ENCODE measurements around the gene MRPL23.
"Not testable (repeated sequence)": the region's sequence is repeated elsewhere in the genome, so short reads cannot be mapped to it uniquely, and the experiment has no call there.

MRPL23 gene

DNA sequence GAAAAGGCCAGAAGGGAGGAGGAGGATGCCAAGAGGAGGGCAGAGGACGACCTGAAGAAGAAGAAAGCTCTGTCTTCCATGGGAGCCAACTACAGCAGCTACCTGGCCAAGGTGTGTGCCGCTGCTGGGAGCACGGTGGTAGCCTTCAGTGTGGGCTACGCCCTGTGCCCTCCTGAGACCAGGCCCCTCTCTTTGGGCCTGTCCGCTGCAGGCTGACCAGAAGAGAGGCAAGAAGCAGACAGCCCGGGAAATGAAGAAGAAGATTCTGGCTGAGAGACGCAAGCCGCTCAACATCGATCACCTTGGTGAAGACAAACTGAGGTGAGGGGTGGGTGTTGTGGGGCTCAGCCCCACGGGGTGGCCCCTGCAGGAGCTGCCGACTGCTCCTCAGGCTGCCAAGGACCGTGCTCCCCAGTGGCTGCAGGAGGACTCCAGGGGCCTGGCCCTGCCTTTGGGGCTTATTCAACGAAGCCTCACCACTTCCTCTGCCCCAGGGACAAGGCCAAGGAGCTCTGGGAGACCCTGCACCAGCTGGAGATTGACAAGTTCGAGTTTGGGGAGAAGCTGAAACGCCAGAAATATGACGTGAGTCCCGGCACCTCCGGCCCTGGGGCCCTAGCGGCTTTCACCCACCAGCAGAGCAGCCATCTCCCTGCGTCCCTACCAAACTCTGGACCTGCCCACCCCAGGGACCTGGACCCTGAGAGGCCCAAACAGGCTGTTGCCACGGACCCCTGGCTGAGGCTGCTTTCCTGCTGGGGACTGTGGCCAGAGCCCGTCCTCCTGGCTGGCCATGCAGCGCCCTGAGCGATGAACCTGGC lies 12.6 kb upstream of the MRPL23 start:
- no peak for DNase-seq

DNA sequence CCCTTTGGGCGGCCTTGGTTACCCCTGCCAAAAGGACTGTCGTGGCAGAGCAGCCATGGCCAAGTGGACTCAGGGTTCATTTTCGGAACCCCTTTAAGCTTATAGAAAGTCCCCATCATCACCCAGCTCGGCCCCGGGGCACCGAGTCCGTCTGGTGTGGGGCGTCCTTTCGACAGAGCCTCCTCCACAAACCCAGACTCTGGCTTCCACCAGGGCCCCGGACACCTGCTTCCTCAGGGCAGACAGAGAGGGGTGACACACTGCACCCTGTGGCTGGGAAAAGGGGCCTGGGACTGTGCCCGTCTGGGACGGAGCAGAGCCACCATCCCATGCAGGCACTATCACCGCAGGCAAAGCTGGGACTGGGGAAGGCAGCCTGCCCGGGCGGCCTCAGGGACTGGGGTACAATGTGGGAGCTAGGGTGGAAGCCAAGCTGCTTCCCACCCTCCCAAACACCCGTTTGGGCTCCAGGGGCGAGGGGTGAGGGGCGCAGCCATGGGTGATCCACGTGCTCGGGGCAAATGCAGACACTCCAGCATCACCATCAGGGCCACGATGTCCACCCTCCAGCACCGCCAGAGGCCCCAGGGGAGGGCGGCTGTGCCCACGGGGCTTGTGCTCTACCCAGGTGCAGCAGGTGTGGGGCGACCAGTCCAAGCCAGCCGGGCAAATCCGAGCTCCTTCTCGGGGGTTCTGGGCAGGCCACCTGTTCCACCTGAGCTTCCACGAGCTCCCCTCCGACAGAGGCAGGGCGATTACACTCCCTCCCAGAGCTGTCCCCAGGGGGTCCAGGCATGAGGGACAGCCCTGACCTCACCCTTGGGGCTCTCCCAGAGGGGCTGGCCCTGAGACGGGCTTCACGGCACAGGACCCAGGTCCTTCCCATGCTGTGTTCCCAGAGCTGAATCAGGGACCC lies 11.7 kb upstream of the MRPL23 start:
- DNase-seq = no peak

DNA sequence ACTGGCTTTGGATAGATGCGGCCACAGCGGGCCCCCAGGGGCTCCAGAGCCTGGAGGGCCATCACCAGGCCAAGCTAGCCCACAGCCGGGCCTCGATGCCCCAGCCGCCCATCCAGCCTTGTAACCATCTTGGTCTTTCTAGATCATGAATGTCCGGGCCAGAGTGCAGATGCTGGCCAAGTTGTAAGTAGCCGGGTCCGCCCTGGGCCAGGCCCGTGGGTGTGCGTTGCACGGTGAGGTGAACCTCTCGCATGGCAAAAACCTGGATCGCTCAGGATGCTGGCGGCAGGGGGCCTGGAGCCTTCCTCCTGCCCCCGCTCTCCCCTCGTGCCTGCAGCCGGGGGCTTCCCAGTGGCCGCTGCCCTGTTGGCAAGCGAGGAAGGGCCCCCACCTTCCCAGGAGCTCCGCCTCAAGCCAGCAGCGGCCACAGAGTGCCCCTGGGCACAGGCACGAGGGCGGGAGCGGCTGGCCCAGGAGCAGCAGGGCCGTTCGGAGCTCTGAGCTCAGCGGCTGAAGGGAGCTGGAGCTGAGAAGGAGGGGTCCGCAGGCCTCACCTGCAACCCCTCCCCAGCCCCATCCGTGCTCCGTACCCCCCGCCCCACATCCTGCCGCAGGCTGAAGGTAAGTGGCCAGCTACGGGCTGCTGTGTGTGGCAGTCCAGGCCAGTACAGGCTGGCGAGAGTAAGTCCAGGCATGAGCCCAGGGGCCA lies 10.9 kb upstream of the MRPL23 start:
- DNase-seq = no peak

DNA sequence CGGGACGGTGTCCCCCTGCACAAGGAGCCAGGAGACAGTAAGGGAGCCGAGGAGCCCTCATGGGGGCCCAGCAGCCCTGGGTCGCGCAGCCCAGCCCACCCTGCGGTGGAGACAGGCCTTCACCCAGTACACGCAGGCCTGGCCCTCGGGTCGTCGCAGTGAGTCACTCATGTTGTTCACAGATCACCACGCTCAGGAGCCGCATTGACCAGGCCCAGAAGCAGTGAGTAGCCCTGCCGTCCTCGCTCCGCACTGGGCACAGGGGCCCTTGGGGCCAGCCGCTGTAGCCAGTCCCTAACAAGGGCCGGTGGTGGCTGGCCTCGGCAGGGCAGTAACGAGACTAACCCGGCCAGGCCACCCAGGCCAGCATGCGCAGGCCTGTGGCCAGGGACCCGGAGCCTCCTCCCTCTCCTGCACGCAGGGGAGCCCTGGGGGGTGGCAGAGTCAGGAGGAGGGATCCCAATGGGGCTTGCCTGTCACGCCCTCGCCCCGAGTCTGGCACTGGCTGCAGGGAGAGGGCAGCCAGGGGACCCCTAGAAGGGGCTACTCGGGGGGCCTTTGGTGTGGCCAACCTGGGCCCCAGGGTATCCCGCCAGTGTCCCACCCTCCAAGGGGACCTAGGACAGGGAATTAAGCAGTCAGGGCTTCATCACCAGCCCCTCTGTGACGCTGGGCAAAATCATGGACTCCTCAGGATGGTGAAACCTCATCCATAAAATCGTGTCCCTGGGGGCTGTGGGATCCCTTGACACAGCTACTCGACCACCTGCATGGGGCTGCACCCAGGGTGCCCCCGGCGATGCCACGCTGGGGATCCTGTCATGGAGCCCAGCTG lies 10.1 kb upstream of the MRPL23 start:
- DNase-seq = no peak

DNA sequence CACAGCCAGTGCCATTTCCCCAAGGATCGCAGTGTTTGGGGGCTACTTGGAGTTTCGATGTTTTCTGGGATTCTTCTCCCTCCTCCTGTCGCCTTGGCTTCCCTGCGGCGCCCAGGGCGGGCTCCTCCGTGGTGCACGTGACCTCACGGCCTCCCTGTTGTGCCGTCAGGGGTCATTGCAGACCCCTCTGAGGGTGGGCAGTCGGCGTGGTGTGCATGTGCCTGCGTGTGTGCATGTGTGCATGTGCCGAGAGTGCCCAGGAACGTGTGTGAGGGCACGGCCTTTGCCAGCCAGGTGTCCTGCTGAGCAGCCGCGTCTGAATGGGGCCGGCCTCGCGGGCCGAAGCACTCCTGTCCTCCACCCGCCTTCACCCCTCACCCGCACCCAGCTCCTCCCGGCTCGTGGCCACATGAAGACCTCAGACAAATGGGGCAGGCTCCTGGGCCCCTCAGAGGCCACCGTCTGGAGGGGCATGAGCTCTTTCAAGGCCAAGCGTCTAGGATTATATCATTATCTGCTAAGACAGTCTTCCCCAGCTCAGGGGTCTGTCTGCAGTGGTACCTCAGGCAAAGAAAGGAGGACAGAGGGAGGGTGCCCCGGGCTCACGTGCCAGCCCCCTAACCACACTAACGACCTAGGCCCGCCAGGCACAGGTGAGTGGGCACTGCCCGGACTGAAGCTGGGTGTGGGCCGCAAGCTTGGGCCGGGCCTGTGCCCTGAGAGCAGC lies 9.4 kb upstream of the MRPL23 start:
- no peak for DNase-seq

DNA sequence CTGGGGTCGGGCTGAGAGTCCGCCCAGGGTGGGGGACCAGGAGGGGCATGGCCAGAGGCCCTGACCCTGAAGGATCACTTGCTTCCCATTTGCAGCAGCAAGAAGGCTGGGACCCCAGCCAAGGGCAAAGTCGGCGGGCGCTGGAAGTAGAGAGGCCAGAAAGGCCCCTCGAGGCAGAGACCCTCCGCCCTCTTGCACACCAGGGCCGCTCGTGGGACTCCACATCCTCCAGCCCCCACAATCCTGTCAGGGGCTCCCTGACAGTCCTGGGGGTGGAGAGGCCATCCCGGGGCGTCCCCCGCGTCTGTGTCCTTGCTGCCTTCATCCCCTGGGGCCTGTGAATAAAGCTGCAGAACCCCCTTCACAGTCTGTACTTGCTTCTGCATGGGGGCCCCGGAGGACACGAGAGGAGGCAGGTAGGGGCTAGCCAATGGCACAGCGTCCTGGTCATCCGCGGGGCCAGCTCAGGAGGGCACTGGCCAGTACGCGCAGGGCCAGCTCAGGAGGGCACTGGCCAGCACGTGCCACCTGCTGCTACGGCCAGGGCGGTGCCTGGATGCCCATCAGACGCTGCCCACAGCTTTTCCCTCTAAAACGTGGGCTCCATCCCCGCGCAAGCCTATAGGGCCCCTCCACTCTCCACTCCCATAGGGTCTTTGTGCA lies 8.7 kb upstream of the MRPL23 start:
- no peak for DNase-seq

DNA sequence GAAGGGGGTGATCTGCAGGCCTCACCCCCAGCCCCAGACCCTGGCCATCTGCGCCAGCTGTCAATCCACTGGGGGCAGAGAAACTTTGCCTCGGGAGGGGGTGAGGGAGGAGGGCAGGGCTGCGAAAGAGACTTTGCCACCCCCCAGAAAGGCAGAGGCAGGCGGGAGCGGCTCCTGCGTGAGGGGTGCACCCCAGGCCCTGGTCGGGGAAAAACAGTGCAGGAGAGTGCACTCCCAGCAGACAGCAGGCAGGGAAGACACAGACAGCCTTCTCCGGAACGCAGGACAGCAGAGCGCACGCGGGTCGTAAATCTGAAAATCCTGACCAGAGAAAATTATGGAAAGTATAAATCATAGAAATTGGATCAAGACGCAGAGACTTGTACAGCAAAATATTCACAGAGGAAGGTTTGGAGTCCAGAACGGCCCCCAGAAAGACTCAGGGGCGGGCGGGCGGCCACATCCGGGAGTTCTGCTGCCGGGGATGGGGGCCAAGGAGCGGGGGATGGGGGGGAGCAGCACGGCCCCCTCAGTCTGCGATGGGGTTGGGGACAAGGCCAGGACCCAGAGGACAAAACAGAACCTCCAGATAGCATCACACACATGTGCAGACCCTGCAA lies 8.0 kb upstream of the MRPL23 start:
- DNase-seq = no peak

DNA sequence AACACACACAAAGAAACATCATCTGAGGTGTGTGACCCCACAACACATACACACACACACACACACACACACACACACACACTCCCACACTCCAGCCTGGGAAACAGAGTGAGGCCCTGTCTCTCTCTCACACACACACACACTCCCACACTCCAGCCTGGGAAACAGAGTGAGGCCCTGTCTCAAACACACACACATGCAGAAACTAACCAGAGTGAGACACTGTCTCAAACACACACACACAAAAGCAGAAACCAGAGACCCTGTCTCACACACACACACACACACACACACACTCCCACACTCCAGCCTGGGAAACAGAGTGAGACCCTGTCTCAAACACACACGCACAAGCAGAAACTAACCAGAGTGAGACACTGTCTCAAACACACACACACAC lies 7.3 kb upstream of the MRPL23 start:
- DNase-seq = not testable (repeated sequence)

DNA sequence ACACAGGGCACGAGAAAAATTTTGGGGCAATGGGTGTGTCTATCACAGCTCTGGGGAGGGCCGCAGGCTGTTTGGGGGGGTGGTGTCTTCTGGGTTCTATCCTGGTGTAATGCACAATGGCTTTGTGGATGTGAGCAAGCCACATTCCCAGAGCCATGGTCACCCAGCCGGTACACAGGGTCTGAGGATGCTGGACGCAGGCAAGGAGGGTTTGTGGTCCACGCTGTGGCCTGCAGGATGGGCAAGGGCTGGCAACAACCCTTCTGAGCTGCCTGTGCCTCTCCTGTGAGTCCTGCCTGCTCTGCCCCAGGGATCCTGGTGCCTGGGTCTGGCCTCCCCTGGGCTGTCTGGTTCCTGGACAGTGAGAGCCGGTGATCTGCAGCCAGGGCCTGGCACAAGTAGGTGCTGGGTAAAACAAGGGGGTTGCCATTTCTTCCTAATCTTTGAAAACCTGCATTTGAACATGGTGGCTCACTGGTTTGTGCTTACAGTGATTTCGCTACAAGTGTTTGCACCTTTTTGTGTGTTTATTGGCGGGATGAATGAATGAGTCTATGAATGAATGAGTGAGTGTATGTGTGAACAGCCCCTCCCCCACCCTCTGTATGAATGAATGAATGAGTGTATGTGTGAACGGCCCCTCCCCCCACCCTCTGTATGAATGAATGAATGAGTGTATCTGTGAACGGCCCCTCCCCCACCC lies 4.4 kb upstream of the MRPL23 start:
- no peak for DNase-seq

DNA sequence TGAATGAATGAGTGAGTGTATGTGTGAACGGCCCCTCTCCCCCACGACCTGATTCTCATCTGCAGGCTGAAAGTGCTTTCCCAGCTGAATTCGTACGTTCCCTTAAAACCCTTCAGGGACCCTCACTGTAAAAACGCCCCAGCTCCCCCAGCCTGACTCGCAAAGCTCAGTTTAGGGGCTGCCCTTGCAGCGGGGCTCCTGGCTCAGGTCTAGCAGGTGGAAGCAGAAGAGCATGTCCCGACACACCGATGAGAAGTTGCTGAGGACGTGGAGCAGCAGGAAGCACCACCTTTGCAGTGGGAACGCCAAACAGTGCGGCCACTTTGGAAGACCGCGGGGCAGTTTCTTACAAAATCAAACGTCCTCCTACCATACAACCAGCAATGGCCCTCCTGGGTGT lies 3.6 kb upstream of the MRPL23 start:
- no peak for DNase-seq

DNA sequence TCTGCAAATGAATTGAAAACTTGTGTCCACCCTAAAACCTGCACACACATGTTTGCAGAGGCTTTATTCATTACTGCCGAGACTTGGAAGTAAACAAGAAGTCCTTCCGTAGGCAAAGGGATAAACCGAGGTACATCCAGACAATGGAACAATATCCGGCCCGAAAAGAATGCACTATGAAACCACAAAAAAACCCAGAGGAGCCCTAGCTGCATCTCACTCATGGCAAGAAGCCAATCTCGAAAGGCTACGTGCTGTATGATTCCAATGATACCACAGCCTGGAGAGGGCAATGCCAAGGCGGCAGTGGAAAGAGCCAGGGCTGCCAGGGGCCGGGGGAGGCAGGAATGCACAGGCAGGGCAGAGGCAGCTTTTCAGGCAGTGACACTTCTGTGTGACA lies 3.2 kb upstream of the MRPL23 start:
- no peak for DNase-seq

DNA sequence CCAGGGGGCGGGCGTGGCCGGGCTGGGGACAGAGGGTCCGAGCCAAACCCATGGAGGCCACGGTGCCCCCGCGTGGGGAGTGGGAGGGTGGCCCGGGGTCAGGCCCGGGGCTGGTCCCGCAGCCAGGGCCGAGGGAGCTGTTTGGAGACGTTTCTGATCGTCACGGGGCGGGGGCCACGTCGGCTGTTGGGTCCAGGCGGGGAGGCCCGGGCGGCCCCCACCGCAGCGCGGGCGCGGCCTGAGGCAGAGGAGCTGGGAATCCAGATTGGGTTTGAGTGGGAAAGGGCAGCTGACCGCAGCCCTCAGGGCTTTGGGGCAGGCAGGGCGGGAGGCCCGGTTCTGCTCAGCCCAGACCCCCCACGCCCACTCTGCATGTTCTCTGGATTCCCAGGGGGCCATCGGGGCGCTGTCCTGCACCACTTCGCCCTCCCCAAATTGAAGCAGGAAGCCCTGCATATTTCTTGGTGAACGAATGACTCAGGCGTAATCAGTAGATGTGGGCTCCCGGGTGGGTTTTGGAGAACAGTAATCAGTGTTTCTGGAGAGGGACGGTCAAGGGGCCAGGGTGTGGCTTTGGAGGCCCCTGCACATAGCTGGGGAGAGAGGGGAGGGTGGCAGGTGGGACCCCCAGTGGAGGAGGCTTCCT lies 583 bp downstream of the MRPL23 start:
- no peak for DNase-seq

DNA sequence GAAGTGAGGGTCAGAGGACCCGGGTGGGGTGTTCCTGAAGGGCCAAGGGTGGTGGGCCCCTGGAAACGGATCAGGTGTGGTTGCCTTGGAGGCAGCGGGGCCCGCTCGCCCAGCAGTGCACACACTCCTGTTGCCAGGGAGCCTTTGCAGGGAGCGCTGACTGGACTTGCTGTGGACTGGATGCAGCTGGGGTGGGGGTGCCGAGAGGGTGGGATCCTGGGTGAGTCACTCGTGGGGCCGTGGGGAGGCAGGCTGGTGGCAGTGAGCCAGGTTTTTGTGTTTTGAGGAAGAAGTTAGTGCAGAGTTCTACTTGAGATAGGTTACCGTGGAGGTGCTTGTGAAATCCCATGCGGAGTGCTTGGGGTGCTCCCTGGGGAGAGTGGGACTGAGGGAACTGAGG lies 1.3 kb downstream of the MRPL23 start:
- DNase-seq = no peak

DNA sequence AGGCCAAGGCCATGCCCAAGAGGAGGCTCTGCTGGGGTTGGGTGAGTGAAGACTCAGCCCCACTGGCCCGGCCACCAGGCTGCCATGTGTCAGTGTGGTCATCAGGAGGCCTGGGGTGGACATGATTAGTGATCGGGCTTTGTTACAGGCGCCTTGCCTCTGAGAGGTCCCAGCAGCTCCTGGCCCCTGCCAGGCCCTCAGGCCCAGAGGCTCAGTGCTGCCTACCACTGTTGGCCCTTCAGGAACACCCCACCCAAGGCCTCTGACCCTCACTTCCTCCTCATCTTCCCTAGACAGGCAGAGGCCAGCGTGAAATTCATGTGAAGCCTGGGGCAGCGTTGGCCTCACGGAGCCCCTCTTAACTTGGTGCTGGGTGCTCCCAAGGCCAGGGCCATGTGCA lies 2.2 kb downstream of the MRPL23 start:
- no peak for DNase-seq

DNA sequence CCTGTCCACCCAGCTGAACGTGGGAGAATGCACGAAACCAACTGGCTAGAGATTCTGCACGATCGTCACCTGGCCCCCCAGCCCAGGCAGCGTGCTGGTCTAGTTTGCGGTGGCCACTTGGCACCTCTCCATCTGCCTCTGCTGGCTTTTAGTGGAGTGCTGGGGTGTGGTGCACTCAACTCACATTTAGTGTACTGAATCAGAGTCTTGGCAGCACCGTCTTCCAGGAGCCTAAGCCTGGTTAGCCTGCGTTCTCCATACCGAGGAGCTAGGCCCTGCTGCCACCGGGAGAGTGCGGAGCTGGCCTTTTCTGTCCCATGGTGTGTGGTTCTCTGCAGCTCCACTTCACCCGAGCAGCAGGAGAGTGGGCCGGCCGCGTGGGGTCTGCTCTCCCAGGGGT lies 2.8 kb downstream of the MRPL23 start:
- no peak for DNase-seq

DNA sequence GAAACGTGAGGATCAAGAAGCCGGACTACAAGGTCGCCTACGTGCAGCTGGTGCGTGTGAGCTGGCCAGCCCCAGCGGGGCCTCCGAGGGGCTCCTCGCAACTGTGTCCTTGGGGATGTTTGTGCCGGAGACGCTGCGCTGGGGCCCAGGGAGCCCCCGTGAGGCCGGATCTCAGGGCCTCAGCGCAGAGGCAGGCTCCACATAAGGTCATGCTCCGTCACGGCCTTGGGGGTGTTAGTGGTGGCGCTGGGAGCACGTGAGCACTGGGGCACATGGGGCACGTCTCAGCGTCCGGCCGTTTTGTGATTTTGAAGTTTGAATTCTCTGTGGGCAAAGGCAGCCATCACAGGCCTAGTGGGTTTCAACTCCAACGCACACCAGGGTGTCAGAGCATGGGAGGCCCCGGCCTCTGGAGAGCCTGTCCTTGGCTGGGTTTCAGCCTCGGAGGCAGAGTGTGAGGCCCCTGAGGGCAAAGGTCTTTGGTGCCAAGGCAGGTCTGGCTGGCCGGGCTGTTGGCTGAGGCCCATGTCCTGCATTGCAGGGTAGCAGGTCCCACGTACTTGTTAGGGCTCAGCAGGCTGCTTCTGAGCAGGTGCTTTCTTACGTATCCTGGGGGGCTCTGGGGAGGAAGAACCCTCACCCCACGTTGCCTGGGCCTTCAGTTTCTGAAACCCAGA lies 5.8 kb downstream of the MRPL23 start:
- DNase-seq = no peak

DNA sequence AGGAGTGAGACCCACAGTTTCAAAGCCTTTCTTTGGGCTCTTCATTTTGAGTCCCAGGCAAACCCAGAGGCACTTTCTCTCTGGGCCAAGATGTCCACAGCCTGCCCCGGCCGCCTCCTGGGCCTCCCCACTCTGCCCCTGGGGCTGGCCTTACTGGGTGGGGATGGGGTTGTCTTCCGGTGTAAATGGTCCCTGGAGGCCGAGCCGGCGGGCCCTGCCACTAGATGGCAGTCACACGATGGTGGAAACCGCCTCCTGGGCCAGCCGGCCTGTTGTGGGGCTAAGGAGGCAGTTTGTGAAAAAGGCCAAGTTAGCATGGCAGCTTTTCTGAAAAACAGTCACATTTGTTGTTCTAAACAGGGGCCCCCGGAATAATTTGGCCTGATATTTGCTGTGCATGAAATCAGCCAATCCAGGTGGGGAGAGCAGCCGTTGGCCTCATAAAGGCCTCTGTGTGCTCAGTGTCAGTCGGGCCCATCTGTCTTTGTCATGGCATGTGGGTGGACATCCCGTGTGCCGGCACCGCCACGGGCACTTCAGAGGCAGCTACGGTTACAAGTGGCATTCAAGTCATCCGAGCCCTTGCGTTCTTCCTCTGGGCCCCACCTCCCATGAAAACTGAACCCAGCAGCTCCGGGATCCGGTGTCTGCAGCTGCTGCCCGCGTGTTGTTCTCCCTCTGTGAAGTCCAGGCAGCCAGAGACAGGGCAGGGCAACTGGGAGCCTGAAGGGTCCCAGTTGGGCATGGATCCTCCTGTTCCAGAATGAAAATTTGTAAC lies 6.5 kb downstream of the MRPL23 start:
- DNase-seq = no peak

DNA sequence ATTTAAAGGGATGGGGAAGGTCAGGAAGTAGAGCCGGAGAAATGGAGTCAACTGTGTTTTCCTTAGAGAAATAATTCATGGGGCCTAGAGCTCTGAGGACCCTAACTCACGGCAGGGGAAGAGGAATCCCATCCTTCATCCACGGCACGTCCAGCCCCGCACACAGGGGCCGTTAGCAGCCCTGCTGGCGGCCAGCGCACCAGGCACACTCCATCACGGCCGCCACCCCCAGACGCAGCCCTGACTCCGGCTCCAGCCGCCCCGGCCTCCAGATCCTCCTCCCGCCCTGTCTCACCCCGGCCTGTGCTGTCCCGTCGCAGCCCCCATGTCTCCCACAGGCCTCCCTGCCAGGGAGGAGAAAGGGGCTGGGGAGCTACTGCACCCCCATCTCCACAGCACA lies 11.2 kb downstream of the MRPL23 start:
- DNase-seq = no peak

All from SHP77 treated with DMSO at 0.1 percent for 48 hours (cell line).